Fibroblast of skin of right biceps (primary cell): ENCODE measurements around the gene NDUFV1.

ENCODE experiments used
- DNase-seq: peaks from one replicate; pipeline ENCODE4 v3.0.0-alpha.2; 2013

The NDUFV1 gene

GRCh38 chr11:67641338-67642172 is 34.8 kb downstream of the NDUFV1 start:
- no peak for DNase-seq

- no peak for DNase-seq
Measured at GRCh38 chr11:67642173-67643120, 35.7 kb downstream of the NDUFV1 start.

- DNase-seq: no peak
Measured at GRCh38 chr11:67644042-67644441, 37.3 kb downstream of the NDUFV1 start.

GRCh38 chr11:67644472-67645418 is 38.0 kb downstream of the NDUFV1 start:
- DNase-seq: no peak

GRCh38 chr11:67645521-67646461 is 39.1 kb downstream of the NDUFV1 start:
- DNase-seq: no peak

- no peak for DNase-seq
Measured at GRCh38 chr11:67646535-67647336, 40.0 kb downstream of the NDUFV1 start.

- DNase-seq: no peak
Measured at GRCh38 chr11:67647471-67647870, 40.7 kb downstream of the NDUFV1 start.

GRCh38 chr11:67648140-67648795 is 41.5 kb downstream of the NDUFV1 start:
- DNase-seq: no peak

- DNase-seq: no peak
Measured at GRCh38 chr11:67648796-67649613, 42.3 kb downstream of the NDUFV1 start.

GRCh38 chr11:67649634-67650510 is 43.1 kb downstream of the NDUFV1 start:
- DNase-seq: no peak

GRCh38 chr11:67651976-67652781 is 45.4 kb downstream of the NDUFV1 start:
- DNase-seq: no peak

GRCh38 chr11:67652965-67653845 is 46.5 kb downstream of the NDUFV1 start:
- no peak for DNase-seq

GRCh38 chr11:67654225-67654624 is 47.5 kb downstream of the NDUFV1 start:
- no peak for DNase-seq

GRCh38 chr11:67656278-67656922 is 49.7 kb downstream of the NDUFV1 start:
- no peak for DNase-seq

- no peak for DNase-seq
Measured at GRCh38 chr11:67657300-67657699, 50.6 kb downstream of the NDUFV1 start.
